Pancreas (tissue), 10 donors: Measurements from ENCODE around the gene SGMS1. TPM values are rescaled to one million over a fixed set of nuclear protein-coding genes. Genes with fewer than 3 reads are reported as not detected.

ENCODE experiments used
- ATAC-seq, 4 donors: fragments of 200-7000 bp; cut with Tn5 transposase; one replicate each; pipeline versions ENCODE4 v1.8.0 to v1.9.1; 2020; ENCODE audit warnings: mild to moderate bottlenecking in 4 of 4, moderate library complexity in 4 of 4
- DNase-seq, 6 donors: peaks; one replicate each; pipeline ENCODE4 v3.0.0-alpha.2; 2020
- FAIRE-seq: peaks from 2 replicates; lab custom pipeline; 2012; peaks lifted over from hg19 to GRCh38; lab: Jason Lieb, UNC
- H3K27ac ChIP-seq, 4 donors: fragments of 200-600 bp; sonication (generic); 1 replicate in 3 of 4; 2 replicates in 1 of 4; pipeline versions ENCODE4 v1.5.0 to v1.8.0; 2020
- H3K27me3 ChIP-seq, 4 donors: fragments of 200-600 bp; one replicate each; pipeline ENCODE4 v1.8.0; 2021
- H3K36me3 ChIP-seq, 3 donors: fragments of 200-600 bp; sonication (generic) in 1 of 3; one replicate each; pipeline versions ENCODE4 v1.5.0 to v1.8.0; 2020 to 2021
- H3K4me1 ChIP-seq, 3 donors: fragments of 200-600 bp; one replicate each; pipeline ENCODE4 v1.8.0; 2021
- H3K4me3 ChIP-seq, 4 donors: fragments of 200-600 bp; sonication (generic) in 2 of 4; one replicate each; pipeline versions ENCODE4 v1.5.0 to v1.8.0; 2020 to 2021
- H3K9me3 ChIP-seq, 4 donors: fragments of 200-600 bp; one replicate each; pipeline ENCODE4 v1.8.0; 2021
- WGBS, 2 donors: extraction: QIAGEN DNeasy Blood & Tissue Kit; methylation state at CpG; one replicate each; pipeline ENCODE4 v1.1.7; 2013; 5-methylcytosine and 5-hydroxymethylcytosine counted together
- intact Hi-C, 3 donors: fragments of 100-400 bp; cut with DNase I; formaldehyde crosslinking; loops; one replicate each; pipeline versions ENCODE4 v1.11.1 to v1.14.2; 2022
- polyA plus RNA-seq, 2 donors: library from polyadenylated mRNA; stranded (reverse); fragments of 200-250 nt; gene quantifications; one replicate each; pipeline ENCODE4 v1.2.3, GENCODE V29; 2013
- total RNA-seq, 6 donors: library from RNA; stranded (reverse); fragmentation: NEBNext Ultra II Directional in 4 of 6; extraction: Animal tissue kit (Norgen Biotek cat#: 25700) in 4 of 6; gene quantifications; one replicate each; pipeline versions ENCODE4 v1.2.1 to v1.2.4, GENCODE V29; 2021 to 2023
- TF ChIP-seq, protein P1 (sequence below), 4 donors: fragments of 200-600 bp; sonication (generic) in 3 of 4; IDR thresholded peaks; one replicate each; pipeline versions ENCODE4 v1.5.0 to v1.8.0; 2021; ENCODE audit warnings: antibody characterized with exemption in 4 of 4
- donor health status: healthy with polysubstance abuse.
- donor health status: DM: no; HTN: no; CAD: no; lungs with moderate emphysema.
- donor health status: DM: no; HTN: no; CAD: no.
- donor health status: control.
- donor health status: control.
- donor health status: Bipolar disorder and iron deficiency.
- donor health status: DM: yes; HTN: yes; CAD: no.
- donor health status: DM: no; HTN: no; CAD: no.
- donor health status: DM: no; HTN: no; CAD: no.
- donor health status: DM: yes; HTN: yes; CAD: no.

SGMS1 gene
- total and polyA plus RNA-seq, 8 donors: 4.8 to 21.6 (median 13.2) TPM

DNA sequence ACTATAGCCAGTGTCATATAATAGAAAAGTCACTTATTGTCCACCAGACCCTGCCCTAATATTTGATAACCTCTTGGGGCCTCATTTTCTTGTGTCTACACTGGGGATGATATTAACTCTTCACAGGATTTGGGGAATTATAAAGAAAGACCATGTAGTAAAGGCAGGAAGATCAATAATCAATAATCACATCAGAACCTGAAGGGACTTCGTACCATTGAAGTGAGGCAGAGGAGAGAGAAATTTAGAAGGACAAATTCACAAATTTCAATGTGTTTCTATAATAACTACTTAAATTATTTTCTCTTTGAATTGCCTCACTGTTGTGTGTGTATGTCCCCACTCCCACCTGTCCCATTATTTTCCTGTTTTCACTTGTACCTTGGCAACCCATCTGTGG lies 10.7 kb upstream of the SGMS1 start:
- no peaks in the 10 kb centered on the region for H3K27me3 ChIP-seq
- no peak overlapping the region for H3K27ac ChIP-seq
- intact Hi-C loops: no loop called here
- FAIRE-seq (no peak), ATAC-seq (no peak), DNase-seq (no peak)
- 91 to 95% methylated on average over 1 of the region's 1 CpG for WGBS, 2 donors
- no peaks in the 10 kb centered on the region for H3K9me3 ChIP-seq
- no peaks in the 10 kb centered on the region for H3K36me3 ChIP-seq
- H3K4me3 ChIP-seq: no peak overlapping the region
- TF ChIP-seq, protein P1, sequence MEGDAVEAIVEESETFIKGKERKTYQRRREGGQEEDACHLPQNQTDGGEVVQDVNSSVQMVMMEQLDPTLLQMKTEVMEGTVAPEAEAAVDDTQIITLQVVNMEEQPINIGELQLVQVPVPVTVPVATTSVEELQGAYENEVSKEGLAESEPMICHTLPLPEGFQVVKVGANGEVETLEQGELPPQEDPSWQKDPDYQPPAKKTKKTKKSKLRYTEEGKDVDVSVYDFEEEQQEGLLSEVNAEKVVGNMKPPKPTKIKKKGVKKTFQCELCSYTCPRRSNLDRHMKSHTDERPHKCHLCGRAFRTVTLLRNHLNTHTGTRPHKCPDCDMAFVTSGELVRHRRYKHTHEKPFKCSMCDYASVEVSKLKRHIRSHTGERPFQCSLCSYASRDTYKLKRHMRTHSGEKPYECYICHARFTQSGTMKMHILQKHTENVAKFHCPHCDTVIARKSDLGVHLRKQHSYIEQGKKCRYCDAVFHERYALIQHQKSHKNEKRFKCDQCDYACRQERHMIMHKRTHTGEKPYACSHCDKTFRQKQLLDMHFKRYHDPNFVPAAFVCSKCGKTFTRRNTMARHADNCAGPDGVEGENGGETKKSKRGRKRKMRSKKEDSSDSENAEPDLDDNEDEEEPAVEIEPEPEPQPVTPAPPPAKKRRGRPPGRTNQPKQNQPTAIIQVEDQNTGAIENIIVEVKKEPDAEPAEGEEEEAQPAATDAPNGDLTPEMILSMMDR (IDR thresholded peaks at IDR 0.05): no peak
- no peaks in the 10 kb centered on the region for H3K4me1 ChIP-seq

DNA sequence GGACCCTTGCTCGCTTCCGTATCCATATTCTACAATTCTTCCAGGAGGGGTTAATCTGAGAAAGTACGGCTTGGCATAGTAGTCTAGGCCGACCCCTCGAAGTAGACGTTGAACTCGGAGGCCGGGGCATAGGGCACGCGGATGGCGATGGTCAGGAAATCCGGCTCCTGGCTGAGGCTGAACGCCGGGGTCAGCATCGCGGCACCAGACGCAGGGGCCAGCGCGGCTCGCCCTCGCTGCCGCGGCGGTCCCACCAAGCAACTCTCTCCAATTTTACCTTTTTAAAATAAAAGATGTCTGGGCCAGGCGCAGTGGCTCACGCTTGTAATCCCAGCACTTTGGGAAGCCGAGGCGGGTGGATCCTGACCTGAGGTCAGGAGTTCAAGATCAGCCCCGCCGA lies 7.3 kb upstream of the SGMS1 start:
- DNase-seq (no peak), ATAC-seq (no peak), FAIRE-seq (no peak)
- H3K27ac ChIP-seq: no peak overlapping the region
- no peaks in the 10 kb centered on the region for H3K27me3 ChIP-seq
- TF ChIP-seq, protein P1 (IDR thresholded peaks at IDR 0.05): no peak
- 96 to 97% methylated on average over 30 of the region's 30 CpGs for WGBS, 2 donors
- H3K4me1 ChIP-seq: no peaks in the 10 kb centered on the region
- H3K36me3 ChIP-seq: no peaks in the 10 kb centered on the region
- intact Hi-C loops: no loop called here
- H3K9me3 ChIP-seq: no peaks in the 10 kb centered on the region
- H3K4me3 ChIP-seq: no peak overlapping the region

DNA sequence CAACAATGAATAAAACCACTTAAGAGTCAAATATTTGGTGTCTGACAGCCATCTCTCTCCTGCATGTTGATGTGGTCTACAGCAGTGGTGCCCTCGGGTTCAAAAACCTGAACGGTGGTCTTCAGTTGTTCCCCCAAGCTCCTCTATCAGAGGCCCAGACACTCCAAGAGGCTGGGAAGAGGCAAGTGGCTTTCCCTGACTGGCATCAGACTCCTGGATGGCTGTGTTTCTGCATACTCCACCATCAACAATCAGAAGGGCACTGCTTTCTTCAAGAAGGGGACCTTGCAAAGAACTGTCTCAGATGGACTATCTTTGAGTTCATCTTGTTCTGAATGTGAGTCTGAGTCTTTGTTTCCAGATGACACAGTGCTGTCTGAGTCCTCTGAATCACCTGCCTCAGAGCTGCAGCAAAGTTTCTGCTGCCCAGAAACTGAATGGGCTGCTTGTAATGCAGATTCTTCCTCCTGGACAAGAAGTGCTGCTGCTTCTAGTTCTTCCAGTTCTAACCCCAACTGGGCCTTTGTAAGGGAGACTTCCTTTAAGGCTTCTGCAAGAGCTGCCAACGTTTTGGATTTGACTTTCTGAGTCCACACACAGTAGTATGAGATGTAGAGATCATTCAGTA lies 5.9 kb upstream of the SGMS1 start:
- DNase-seq (no peak), ATAC-seq (no peak), FAIRE-seq (no peak)
- Histone ChIP-seq H3K9me3 (no peaks in the 10 kb centered on the region), H3K27me3 (no peaks in the 10 kb centered on the region), H3K4me1 (no peaks in the 10 kb centered on the region), H3K4me3 (no peak overlapping the region), H3K27ac (no peak overlapping the region), H3K36me3 (no peaks in the 10 kb centered on the region)
- 67 to 73% methylated on average over 3 of the region's 3 CpGs for WGBS, 2 donors
- intact Hi-C loops: no loop called here
- TF ChIP-seq, protein P1 (IDR thresholded peaks at IDR 0.05): no peak

DNA sequence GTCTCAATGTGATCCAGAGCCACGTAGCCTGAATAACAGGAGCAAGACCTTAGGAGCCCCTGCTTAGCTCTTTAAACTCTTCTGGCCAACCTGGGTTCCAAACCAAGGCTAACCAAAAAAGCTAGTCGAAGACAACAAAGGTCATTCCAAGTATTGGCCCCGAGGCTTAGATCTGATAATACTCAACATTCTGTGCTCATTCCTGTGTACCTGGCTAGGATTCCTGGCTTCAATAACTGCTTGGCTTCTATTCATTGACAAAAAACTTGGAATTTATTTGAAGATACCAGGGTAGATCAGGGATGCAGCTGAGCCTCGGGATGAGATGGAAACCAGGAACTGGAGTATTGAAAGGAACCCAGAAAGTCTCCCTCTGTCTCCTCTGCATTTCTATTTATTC lies 4.1 kb upstream of the SGMS1 start:
- Histone ChIP-seq H3K9me3 (no peaks in the 10 kb centered on the region), H3K4me1 (no peaks in the 10 kb centered on the region), H3K36me3 (no peaks in the 10 kb centered on the region), H3K27ac (no peak overlapping the region), H3K4me3 (no peak overlapping the region), H3K27me3 (no peaks in the 10 kb centered on the region)
- no peak for FAIRE-seq
- intact Hi-C loops: no loop called here
- no peak for DNase-seq
- no peak for ATAC-seq
- TF ChIP-seq, protein P1 (IDR thresholded peaks at IDR 0.05): no peak
- 63 to 66% methylated on average over 4 of the region's 4 CpGs for WGBS, 2 donors

DNA sequence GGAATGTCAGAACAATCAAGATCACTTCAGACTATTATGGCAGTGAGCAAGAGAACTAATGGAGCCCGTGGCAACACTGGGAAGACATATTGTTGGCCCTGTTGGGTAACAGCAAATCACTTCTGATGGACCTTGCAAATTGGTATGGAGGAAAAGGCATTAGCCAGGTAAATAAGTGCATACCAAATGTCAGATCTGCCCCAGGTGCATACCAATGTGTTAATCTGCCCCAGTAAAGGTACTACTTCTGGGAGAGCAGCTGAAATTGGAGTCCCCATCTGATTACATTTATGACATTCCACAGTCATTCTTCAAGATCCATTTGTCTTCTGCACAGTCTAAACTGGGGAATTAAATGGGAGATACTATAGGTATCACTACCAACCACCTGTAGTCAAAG lies 3.7 kb upstream of the SGMS1 start:
- FAIRE-seq (no peak), ATAC-seq (no peak), DNase-seq (no peak)
- intact Hi-C loops: no loop called here
- Histone ChIP-seq H3K27me3 (no peaks in the 10 kb centered on the region), H3K9me3 (no peaks in the 10 kb centered on the region), H3K4me3 (no peak overlapping the region), H3K27ac (no peak overlapping the region), H3K4me1 (no peaks in the 10 kb centered on the region), H3K36me3 (no peaks in the 10 kb centered on the region)
- WGBS, 2 donors: 96% methylated on average over 1 of the region's 1 CpG
- TF ChIP-seq, protein P1 (IDR thresholded peaks at IDR 0.05): no peak
